RPMI7951 (cell line): Measurements from ENCODE around the gene ITGAL. TPM values are rescaled to one million over a fixed set of nuclear protein-coding genes. Genes with fewer than 3 reads are reported as not detected.
"Not testable (repeated sequence)": the region's sequence is repeated elsewhere in the genome, so short reads cannot be mapped to it uniquely, and the experiment has no call there.

Experiments used
- DNase-seq: peaks from one replicate; pipeline ENCODE4 v3.0.0-alpha.2; 2012; ENCODE audit warnings: low read depth
- total RNA-seq: library from RNA; depleted of rRNA; stranded (reverse); fragments of >200 nt; shearing (Covaris generic); gene quantifications from 2 replicates; pipeline ENCODE4 v1.2.3, GENCODE V29; 2014

The ITGAL gene
- total RNA-seq, 1 experiment from 2014 or later, result not detected

DNA sequence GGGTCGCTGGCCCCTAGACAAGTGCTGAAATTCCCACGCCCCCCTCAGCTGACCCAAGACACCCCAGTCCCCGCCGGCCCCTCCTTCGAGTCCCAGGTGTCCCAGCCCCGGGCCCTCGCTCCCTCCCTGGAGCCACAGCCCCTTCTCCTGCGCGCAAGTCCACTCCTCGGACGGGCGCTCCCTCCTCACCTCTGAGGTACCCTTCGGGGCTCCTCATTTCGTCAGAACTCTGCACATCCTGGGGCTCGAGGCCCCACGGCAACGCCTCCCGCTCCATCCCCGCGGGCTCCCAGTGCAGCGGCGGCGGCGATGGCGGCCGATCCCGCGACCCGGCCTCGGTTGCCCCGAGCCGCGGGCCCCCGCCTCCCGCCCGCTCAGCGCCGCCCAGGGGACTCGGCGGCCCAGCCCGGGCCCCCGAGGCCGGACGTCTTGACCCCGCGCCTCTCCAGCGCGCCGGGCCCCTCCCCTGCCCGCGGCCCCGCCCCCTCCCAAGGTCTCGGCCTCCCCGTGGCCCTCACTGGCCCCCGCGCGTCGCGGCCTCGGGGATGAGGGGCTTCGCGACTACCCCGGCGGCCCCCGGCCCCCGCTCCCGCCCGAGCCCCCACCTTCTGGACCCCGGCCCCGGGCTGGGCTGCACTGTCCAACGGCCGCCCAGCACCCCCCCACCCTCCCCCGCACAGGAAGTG, 53.7 kb downstream of the ITGAL start, which contains the start of gene ZNF768:
TSS of gene ZNF768 (minus strand) at position 430 of the 686 bp plus-strand sequence. CDS start at position 277, 153 bp downstream.
- DNase-seq, result peak; percentile 48

DNA sequence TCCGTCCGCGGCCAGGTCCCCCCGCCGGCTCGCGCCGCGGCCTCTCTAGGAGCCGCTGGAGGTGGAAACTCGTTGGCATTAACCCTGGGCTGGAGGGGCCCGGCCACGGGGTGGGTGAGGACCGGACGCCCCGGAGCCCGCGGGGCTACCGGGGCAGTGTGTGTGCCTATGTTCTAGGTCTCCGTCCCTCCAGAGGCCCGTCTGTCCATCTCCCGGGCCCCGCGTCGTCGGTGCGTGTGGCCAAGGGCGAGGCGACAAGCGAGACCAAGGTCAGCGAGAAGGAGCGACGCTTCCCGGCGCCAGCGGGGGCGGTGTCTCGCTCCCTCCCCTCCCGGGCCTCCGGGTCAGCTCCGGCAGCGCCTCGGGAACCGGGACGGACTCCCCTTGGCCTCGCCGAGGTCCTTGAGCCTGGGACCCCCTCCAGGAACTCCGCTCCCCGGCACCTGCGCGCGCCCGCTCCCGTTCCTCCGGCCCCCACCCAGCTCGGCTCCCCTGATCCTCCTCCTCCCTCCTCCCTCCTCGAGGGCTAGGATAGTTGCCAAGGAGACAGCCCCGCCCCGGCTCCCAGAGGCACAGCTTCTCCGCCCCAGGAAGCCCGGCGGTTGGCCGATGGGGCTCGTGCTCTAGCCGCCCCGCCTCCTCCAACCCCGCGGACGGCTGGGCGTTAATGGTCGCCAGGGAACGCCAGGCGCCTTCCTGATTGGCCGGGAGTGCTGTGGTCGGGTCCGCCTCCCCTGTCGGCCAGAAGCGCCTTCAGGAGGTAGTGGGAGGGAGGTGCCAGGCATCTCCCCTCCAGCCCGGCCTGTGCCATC, 54.5 kb downstream of the ITGAL start:
- peak; percentile 97 for DNase-seq

DNA sequence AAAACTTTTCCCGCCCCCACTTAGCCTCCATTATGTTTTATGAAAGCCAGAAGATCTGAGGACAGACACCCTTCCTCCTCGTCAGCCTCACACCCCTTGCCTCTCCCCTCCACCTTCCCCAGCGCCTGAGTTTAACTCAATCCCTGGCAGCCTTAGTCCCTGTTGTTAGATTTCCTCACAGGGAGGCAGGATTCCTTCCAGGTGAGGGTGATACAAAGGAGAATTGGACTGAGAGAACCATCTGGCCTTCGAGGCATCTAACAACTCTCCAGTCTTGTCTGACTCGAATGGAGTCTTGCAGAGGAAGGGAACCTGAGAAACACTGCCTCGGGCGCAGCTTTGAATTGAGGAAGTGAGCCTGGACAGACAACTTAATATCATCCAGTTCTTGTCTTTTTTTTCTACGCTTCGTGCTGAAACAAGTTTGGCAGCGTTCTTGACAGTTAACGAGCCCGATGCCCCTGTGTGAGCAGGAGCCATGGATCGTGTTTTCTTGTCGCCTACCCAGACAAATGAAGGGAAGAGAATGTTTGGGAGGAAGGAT, 55.2 kb downstream of the ITGAL start:
- DNase-seq, result peak; percentile 64

DNA sequence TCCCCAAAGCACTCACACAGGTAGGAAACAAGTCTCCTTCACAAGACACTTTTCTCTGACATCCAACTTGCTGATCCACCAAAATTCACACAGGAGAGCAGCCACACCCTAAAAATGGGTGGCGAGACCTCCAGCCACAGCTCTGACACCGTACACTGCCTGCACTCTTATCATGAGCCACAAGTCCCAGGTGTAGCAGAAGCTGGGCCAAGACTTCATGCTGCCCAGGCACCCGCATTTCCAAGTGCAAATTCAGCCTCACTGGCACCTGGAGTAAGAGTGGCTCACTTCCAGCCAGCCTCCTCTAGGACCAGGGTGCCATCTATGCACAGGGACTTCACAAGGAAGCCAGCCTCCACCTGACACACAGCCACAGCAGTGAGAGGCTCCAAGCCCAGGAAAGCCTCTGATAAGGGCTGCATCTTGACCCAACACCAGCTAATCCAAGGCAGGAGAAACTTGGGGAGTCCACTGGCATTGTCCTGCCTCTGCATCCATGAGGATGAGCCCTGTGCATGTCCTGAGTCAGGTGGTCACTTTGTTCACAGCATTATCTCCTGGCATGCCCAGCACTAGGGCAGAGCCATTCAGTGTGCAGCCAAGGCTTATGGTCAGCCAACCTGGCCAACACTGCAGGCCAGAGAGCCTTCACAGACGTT, 56.4 kb downstream of the ITGAL start:
- DNase-seq, result no peak

DNA sequence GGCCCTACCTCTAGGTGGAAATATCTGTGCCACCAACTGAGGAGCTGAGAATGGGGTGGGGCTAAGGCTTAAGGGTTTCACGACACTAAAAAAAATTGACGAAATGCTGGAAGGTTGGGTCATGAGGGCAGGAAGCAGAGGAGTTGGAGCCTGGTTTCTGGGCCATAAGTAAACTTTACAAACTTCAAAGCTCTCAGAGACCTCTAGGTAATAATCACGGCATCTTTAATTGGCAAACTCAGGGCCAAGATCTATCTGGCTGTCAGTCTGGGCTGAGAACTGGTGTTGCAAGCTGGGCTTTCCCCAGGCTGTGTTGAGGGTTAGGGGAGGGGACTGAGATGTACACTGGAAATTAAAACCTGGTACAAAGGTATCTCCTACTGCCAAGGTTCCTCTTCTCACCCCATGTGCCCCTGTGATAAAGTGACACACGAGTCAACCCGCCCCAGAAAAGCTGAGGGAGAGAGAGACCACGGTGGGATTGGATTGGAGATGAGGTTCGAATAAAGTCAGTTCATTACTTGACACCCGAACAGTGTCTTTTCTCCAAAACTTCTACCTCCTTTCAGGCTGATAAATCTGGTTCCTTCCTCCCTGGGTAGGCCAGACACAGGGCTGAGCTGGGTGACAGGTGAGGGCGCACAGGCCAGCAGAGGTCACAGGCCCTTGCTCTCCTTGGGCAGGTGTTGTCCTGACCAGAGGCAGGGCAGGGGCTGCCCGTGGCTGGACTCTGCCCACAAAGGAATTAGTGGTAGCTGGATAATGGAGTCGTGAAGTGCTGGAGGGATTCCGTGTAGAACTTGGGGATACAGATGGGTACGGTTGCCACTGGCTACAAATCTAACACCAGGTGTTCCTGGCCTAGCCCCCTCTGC, 57.9 kb downstream of the ITGAL start:
- DNase-seq, result no peak

DNA sequence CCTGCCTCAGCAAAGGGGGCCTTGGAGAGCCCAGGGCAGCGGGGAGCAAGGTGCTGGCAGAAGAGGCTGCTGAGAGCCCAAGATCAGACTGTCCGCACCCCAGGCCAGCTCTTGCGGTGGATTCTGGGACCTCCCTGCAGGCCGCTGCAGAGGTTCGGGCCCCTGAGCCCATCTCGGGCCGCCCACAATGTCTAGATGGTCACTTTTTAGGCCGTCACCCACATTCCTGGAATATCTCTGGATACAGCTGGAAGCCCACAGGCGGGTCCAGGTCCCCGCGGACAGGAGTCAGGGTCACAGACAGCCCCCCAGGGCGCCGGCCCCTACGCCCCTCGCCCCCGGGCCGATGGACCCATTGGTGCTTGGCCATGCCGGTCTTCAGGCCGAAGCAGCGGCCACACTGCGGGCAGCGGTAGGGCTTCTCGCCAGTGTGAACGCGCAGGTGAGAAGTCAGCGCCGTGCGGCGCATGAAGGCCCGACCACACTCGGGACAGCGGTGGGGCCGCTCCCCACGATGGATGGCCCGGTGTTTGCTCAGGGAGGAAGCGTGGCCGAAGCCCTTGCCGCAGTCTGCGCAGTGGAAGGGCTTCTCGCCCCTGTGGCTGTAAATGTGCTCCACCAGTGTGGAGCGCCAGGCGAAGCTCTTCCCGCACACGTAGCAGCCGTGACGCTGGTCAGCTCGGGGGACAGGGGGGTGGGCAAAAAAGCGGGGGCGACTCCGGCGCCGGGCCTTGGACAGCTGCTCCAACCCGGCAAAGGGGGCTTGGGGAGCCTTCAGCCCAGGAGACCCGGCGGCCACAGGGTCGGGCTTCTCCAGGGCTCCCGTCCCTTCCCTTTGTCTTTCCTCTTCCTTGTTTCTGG, 60.0 kb downstream of the ITGAL start:
- DNase-seq, result no peak

DNA sequence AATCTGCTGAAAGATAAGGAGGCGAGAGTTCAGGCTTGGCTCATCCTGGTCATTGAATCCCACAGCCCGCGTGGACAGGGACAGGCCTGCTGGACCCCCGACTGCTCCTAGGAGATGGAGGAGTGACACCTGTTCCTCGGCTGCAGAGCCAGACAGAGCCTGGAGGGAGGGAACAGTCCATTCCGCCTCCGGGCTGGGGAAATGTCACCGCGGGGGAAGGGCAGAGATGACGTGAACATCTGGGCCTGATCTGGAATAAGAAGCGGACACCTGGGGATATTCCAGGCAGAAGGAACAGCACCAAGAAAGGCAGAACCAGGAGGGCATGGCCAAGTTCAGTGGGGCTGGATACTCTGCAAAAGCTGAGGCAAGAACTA, 60.6 kb downstream of the ITGAL start:
- no peak for DNase-seq

DNA sequence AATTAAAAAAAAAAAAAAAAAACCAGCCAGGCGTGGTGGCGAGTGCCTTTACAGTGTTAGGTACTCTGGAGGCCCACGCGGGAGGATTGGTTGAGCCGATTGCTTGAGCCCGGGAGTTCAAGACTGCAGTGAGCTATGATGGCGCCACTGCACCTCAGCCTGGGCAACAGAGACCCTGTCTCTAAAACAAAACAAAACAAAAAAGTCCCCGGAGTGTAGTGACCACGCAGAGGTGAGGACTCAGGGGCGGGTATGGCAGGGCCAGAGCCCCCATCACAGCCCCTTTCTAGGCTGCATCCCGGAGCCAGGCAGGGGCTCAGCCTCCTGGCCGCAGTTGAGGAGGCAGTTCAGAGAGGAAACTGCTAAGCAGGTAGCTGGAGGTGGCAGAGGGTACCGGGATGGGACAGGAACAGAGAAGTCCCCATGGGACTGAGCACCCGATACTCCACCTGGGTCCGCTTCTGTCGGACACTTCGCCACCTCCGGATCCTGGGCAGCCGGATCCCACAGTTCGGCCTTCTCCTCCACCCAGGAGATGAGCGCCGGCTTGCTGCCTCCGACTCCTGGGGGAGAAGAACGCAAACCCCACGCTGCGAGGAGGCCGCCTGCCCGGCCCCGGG, 61.3 kb downstream of the ITGAL start:
- DNase-seq, result no peak

DNA sequence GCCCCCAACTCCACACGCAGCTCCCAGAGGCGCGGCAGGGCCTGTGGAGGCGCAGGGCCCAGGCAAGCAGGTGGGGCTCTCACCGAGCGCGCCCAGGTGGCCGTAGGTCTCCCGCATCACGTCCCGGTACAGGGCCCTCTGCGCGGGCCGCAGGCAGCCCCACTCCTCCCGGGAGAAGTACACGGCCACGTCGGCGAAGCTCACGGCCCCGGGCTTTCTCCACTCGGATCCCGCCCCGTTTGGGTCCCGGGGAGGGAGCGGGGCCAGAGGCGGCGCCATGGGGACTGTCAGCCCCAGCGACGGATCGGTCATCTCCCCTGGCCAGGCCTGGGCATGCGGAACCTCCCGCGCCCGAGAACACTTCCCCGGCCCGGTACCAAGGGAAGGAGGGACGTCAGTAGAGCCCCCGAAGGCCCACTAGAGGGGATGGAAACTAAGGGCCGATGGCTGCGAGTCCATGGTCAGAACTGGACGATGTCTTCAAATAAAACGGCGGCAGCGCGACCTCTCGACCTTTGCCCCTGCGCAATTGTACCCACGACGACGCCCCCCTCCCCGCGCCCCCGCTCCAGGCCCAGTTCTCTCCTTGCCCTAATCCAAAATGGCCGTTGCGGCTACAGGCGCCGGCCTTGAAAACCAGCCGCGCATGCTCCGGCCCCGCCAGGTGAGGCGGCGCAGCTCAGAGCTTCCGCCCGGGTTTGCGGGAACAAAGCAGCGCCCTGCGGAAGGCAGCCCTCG, 62.0 kb downstream of the ITGAL start, which contains the start of gene ZNF747:
TSS of gene ZNF747 (minus strand) at position 491 of the 738 bp plus-strand sequence. CDS start at position 312, 179 bp downstream.
- DNase-seq, result peak; percentile 70

DNA sequence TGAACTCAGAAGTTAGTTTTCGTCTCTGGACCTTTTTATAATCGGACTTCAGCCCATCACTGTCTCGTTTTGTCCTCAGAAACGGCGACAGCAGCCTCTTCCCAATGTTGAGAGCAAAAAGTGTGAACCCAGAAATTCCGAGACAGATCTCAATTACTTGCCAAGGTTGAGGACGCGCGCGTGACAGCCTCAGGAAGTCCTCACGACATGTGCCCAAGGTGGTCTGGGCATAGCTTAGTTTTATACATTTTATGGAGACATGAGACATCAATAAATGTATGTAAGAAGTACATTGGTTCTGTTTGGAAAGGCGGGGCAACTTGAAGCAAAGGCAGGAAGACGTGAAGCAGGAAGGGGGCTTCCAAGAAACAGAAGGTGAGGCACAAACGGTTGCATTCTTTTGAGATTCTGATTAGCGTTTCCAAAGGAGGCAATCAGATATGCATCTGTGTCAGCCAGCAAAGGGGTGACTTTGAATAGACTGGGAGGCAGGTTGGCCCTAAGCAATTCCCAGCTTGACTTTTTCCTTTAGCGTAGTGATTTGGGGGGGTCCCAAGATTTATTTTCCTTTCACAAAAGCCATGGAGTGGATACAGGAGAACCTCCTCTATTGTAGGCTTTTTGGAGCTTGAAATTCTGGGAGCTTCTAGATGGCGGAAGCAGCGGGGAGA, 62.7 kb downstream of the ITGAL start:
- no peak for DNase-seq

DNA sequence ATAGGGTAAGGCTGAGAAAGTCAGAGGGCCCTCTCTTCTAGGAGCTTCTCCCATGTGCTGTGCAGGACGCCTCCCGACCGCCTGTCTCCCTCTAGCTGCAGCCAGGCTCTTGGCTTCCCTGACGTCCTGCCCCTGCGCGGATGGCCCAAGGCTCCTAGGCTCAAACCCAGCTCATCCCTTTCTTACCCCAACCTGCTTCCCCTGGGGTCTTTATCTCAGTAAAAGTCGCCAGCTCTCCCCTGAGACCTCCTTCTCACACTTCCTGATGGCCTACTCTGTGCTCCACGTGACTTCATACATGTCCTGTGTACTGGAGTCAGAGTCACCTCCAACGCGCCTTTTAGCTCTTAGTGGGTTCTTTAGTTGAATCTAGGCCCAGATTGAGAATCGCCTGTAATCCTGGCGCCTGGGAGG, 63.2 kb downstream of the ITGAL start:
- peak; percentile 67 for DNase-seq

DNA sequence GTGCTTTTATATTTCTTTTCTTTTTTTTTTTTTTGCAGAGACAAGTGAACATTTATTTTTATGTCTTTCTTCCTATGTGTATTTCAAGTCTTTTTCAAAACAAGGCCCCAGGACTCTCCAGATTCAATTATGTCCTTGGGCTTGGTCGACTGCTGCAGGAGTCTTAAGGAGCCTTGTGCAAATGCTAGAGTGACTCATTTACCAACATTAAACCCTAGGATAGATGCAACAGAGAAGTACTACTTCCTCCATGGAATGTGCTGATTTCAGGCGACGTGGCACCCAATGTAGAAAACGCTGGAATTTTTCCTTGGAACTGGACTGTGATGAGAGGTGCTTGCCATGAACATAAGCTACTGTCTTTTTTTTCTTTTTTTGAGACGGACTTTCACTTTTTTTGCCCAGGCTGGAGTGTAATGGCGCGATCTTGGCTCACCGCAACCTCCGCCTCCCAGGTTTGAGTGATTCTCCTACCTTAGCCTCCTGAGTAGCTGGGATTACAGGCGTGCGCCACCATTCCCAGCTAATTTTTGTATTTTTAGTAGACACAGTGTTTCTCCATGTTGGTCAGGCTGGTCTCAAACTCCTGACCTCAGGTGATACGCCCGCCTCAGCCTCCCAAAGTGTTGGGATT, 64.0 kb downstream of the ITGAL start:
- not testable (repeated sequence) for DNase-seq

DNA sequence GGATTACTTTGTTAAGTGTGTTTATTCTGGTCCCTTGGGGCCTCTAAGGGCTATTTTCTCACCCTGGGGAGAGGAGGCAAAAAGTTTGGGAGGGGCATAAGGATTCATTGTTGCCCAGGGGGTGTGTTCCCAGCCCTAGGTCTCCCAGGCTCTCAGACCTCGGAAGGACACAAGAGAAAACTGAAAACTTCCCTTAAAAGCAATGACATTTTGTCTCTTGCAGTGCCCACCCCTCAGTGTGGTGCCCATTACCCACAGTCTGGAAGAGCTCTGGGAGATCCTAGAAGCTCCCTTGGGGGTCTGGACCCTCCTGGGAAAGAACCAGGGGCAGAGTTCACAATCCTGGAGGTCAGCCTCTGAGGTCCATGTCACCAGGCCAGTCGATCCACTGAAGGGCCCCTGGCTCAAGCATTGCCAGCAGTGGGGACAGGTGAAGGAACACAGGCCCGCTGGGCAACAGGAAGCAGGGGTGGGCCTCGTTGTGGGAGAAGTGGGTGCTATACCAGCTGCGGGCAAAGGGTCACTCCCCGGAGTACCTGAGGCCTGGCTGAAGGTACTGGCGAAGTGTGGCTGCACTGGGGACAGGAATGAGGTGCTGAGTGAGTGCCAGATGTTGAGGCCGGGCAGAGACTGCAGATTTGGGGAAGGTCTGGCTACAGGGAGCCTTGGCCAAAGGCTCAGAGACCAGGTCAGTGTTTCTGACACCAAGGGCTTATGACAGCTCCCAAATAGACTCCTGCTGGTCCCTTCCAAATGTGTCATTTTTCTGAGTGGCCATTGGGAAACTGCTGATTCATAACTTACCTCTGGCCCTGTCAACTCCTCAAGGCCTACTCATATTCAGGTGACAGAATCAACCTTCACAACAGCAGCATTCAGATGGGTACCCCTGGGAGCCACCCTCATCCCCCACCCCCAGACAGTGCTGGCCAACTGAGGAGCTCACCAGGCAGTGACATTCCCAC, 66.7 kb downstream of the ITGAL start:
- no peak for DNase-seq

DNA sequence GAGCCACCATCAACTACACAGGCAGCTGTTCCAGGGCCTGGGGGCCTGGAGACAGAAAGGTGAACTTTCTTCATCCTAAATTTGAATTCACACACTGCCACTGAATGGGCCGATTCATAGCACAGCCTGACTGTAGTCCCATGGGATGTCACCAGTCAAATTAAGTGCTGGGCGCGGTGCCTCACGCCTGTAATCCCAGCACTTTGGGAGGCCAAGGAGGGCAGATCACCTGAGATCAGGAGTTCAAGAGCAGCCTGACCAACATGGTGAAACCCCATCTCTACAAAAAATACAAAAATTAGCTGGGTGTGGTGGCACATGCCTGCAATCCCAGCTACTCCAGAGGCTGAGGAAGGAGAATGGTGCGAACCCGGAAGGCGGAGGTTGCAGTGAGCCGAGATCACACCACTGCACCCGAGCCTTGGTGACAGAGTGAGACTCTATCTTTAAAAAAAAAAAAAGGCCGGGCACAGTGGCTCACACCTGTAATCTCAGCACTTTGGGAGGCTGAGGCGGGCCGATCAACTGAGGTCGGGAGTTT, 67.5 kb downstream of the ITGAL start:
- DNase-seq, result not testable (repeated sequence)

DNA sequence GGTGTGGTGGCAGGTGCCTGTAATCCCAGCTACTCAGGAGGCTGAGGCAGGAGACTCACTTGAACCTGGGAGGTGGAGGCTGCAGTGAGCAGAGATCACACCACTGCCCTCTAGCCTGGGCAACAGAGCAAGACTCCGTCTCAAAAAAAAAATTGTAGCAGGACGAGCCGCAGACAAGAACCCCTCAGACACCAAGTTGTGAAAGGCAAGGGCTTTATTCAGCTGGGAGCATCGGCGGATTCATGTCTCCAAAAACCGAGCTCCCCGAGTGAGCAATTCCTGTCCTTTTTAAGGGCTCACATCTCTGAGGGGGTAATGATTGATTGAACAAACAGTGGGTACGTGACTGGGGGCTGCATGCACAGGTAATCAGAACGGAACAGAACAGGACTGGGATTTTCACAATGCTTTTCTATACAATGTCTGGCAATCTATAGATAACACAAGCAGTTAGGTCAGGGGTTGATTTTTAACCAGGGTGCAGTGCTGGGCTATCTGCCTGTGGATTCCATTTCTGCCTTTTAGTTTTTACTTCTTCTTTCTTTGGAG, 68.4 kb downstream of the ITGAL start:
- not testable (repeated sequence) for DNase-seq
